Upper lobe of right lung (tissue), 1 donor: ENCODE results near the gene NYAP2. TPM values are rescaled to one million over a fixed set of nuclear protein-coding genes. Genes with fewer than 3 reads are reported as not detected.

Experiments used
- ATAC-seq: fragments of 200-7000 bp; cut with Tn5 transposase; one replicate; pipeline ENCODE4 v1.9.1; 2020; ENCODE audit warnings: mild to moderate bottlenecking, moderate library complexity
- DNase-seq: peaks from one replicate; pipeline ENCODE4 v3.0.0-alpha.2; 2020
- H3K27ac ChIP-seq: fragments of 200-600 bp; one replicate; pipeline ENCODE4 v1.8.0; 2022
- H3K27me3 ChIP-seq: fragments of 200-600 bp; one replicate; pipeline ENCODE4 v1.8.0; 2022; ENCODE audit warnings: mild to moderate bottlenecking
- H3K36me3 ChIP-seq: fragments of 200-600 bp; one replicate; pipeline ENCODE4 v1.8.0; 2022
- H3K4me1 ChIP-seq: fragments of 200-600 bp; one replicate; pipeline ENCODE4 v1.8.0; 2022
- H3K4me3 ChIP-seq: fragments of 200-600 bp; one replicate; pipeline ENCODE4 v1.8.0; 2022; ENCODE audit warnings: mild to moderate bottlenecking
- H3K9me3 ChIP-seq: fragments of 200-600 bp; one replicate; pipeline ENCODE4 v1.8.0; 2022
- CTCF ChIP-seq: fragments of 200-600 bp; IDR thresholded peaks from one replicate; pipeline ENCODE4 v1.8.0; 2022; ENCODE audit warnings: antibody characterized with exemption
- intact Hi-C: fragments of 100-400 bp; cut with DNase I; formaldehyde crosslinking; loops from one replicate; pipeline ENCODE4 v1.11.0; 2022
- total RNA-seq: library from RNA; stranded (reverse); fragmentation: NEBNext Ultra II Directional; extraction: Animal tissue kit (Norgen Biotek cat#: 25700); gene quantifications from one replicate; pipeline ENCODE4 v1.2.1, GENCODE V29; 2021
- donor health status: DM: no; HTN: yes; CAD: no; lungs with severe emphysema.

NYAP2 gene
- total RNA-seq, 1 donor from 2014 or later, result 0.93 TPM

- DNase-seq (no peak), ATAC-seq (no peak)
- Histone ChIP-seq H3K36me3 (no peaks in the 10 kb centered on the region), H3K27me3 (no peaks in the 10 kb centered on the region), H3K9me3 (no peaks in the 10 kb centered on the region), H3K4me1 (no peaks in the 10 kb centered on the region), H3K4me3 (no peak overlapping the region), H3K27ac (no peak overlapping the region)
- no peak for TF ChIP-seq CTCF
- intact Hi-C loops, result no loop called here
These were observed 200.9 kb downstream of the NYAP2 start for GRCh38 chr2:225600444-225600843.

GRCh38 chr2:225600865-225601264 is 201.4 kb downstream of the NYAP2 start:
- no peak for TF ChIP-seq CTCF
- Histone ChIP-seq H3K9me3 (no peaks in the 10 kb centered on the region), H3K4me3 (no peak overlapping the region), H3K36me3 (no peaks in the 10 kb centered on the region), H3K27me3 (no peaks in the 10 kb centered on the region), H3K27ac (no peak overlapping the region), H3K4me1 (no peaks in the 10 kb centered on the region)
- intact Hi-C loops, result no loop called here
- DNase-seq, result no peak
- no peak for ATAC-seq

- Histone ChIP-seq H3K4me3 (no peak overlapping the region), H3K27me3 (no peaks in the 10 kb centered on the region), H3K4me1 (no peaks in the 10 kb centered on the region), H3K36me3 (no peaks in the 10 kb centered on the region), H3K27ac (no peak overlapping the region), H3K9me3 (no peaks in the 10 kb centered on the region)
- TF ChIP-seq CTCF, result no peak
- ATAC-seq (no peak), DNase-seq (no peak)
- intact Hi-C loops, result no loop called here
These were observed 202.7 kb downstream of the NYAP2 start for GRCh38 chr2:225602205-225602604.

- no peak overlapping the region for H3K4me3 ChIP-seq
- H3K27ac ChIP-seq, result no peak overlapping the region
- H3K27me3 ChIP-seq, result no peaks in the 10 kb centered on the region
- intact Hi-C loops, result no loop called here
- ATAC-seq, result no peak
- no peaks in the 10 kb centered on the region for H3K4me1 ChIP-seq
- no peak for TF ChIP-seq CTCF
- H3K9me3 ChIP-seq, result no peaks in the 10 kb centered on the region
- no peak for DNase-seq
- no peaks in the 10 kb centered on the region for H3K36me3 ChIP-seq
These were observed 208.6 kb downstream of the NYAP2 start for GRCh38 chr2:225608136-225608535.

GRCh38 chr2:225612636-225613035 is 213.1 kb downstream of the NYAP2 start:
- no peak for TF ChIP-seq CTCF
- no peaks in the 10 kb centered on the region for H3K9me3 ChIP-seq
- H3K27me3 ChIP-seq, result no peaks in the 10 kb centered on the region
- DNase-seq (no peak), ATAC-seq (no peak)
- H3K4me3 ChIP-seq, result no peak overlapping the region
- no peaks in the 10 kb centered on the region for H3K36me3 ChIP-seq
- no peaks in the 10 kb centered on the region for H3K4me1 ChIP-seq
- no peak overlapping the region for H3K27ac ChIP-seq
- intact Hi-C loops, result no loop called here

GRCh38 chr2:225614915-225615314 is 215.4 kb downstream of the NYAP2 start:
- Histone ChIP-seq H3K4me1 (no peaks in the 10 kb centered on the region), H3K27ac (no peak overlapping the region), H3K9me3 (no peaks in the 10 kb centered on the region), H3K36me3 (no peaks in the 10 kb centered on the region), H3K4me3 (no peak overlapping the region), H3K27me3 (no peaks in the 10 kb centered on the region)
- intact Hi-C loops, result no loop called here
- no peak for TF ChIP-seq CTCF
- no peak for ATAC-seq
- no peak for DNase-seq
